ENCODE results near the gene GK. TPM values are rescaled to one million over a fixed set of nuclear protein-coding genes. Genes with fewer than 3 reads are reported as not detected.
"Not testable (repeated sequence)": the region's sequence is repeated elsewhere in the genome, so short reads cannot be mapped to it uniquely, and the experiment has no call there.

GK gene
- total RNA-seq, 1 experiment from 2014 or later = 2.5 TPM

- DNase-seq (ENCODE audit: low read depth) = peak; percentile 86
Measured at GRCh38 chrX:30652527-30653414, 452 bp upstream of the GK start.

- DNase-seq (ENCODE audit: low read depth) = not testable (repeated sequence)
Measured at GRCh38 chrX:30654386-30654785, 1.2 kb downstream of the GK start.

- no peak for DNase-seq (ENCODE audit: low read depth)
Measured at GRCh38 chrX:30654989-30655607, 1.9 kb downstream of the GK start.

GRCh38 chrX:30655991-30656390, 2.8 kb downstream of the GK start:
- no peak for DNase-seq (ENCODE audit: low read depth)

GRCh38 chrX:30657196-30658161, 4.3 kb downstream of the GK start:
- no peak for DNase-seq (ENCODE audit: low read depth)

- peak; percentile 71 for DNase-seq (ENCODE audit: low read depth)
Measured at GRCh38 chrX:30659421-30659820, 6.2 kb downstream of the GK start.

- DNase-seq (ENCODE audit: low read depth) = no peak
Measured at GRCh38 chrX:30661228-30661627, 8.0 kb downstream of the GK start.

- DNase-seq (ENCODE audit: low read depth) = no peak
Measured at GRCh38 chrX:30663322-30663721, 10.1 kb downstream of the GK start.

GRCh38 chrX:30665471-30665870, 12.2 kb downstream of the GK start:
- DNase-seq (ENCODE audit: low read depth) = no peak

- DNase-seq (ENCODE audit: low read depth) = no peak
Measured at GRCh38 chrX:30666094-30666493, 12.9 kb downstream of the GK start.

- DNase-seq (ENCODE audit: low read depth) = no peak
Measured at GRCh38 chrX:30668581-30668980, 15.4 kb downstream of the GK start.

- not testable (repeated sequence) for DNase-seq (ENCODE audit: low read depth)
Measured at GRCh38 chrX:30671189-30671588, 18.0 kb downstream of the GK start.

GRCh38 chrX:30673127-30673796, 20.0 kb downstream of the GK start:
- no peak for DNase-seq (ENCODE audit: low read depth)

- DNase-seq (ENCODE audit: low read depth) = no peak
Measured at GRCh38 chrX:30673884-30674598, 20.8 kb downstream of the GK start.

- DNase-seq (ENCODE audit: low read depth) = no peak
Measured at GRCh38 chrX:30674799-30675198, 21.6 kb downstream of the GK start.

- DNase-seq (ENCODE audit: low read depth) = no peak
Measured at GRCh38 chrX:30679369-30679768, 26.1 kb downstream of the GK start.

GRCh38 chrX:30680618-30681017, 27.4 kb downstream of the GK start:
- no peak for DNase-seq (ENCODE audit: low read depth)

GRCh38 chrX:30688641-30689040, 35.4 kb downstream of the GK start:
- no peak for DNase-seq (ENCODE audit: low read depth)

GRCh38 chrX:30689116-30689515, 35.9 kb downstream of the GK start:
- no peak for DNase-seq (ENCODE audit: low read depth)

GRCh38 chrX:30690330-30690729, 37.1 kb downstream of the GK start:
- no peak for DNase-seq (ENCODE audit: low read depth)

All from LHCN-M2 (cell line).